CMK (cell line): ENCODE measurements around the gene MYCL.
"Not testable (repeated sequence)": the region's sequence is repeated elsewhere in the genome, so short reads cannot be mapped to it uniquely, and the experiment has no call there.

Experiments
- DNase-seq: peaks from one replicate; pipeline ENCODE4 v3.0.0-alpha.2; 2010; ENCODE audit warnings: low read depth

MYCL gene

GRCh38 chr1:39890273-39890672 is 11.4 kb downstream of the MYCL start:
- DNase-seq, result no peak

- DNase-seq, result no peak
Measured at GRCh38 chr1:39886757-39887231, 14.9 kb downstream of the MYCL start.

GRCh38 chr1:39885516-39885915 is 16.2 kb downstream of the MYCL start:
- no peak for DNase-seq

GRCh38 chr1:39882152-39882551 is 19.6 kb downstream of the MYCL start:
- DNase-seq, result no peak

- no peak for DNase-seq
Measured at GRCh38 chr1:39877980-39878956, 23.4 kb downstream of the MYCL start.

- no peak for DNase-seq
Measured at GRCh38 chr1:39877231-39877778, 24.4 kb downstream of the MYCL start.

- no peak for DNase-seq
Measured at GRCh38 chr1:39876144-39876543, 25.6 kb downstream of the MYCL start.

- DNase-seq, result no peak
Measured at GRCh38 chr1:39872698-39873097, 29.0 kb downstream of the MYCL start.

GRCh38 chr1:39871796-39872195 is 29.9 kb downstream of the MYCL start:
- DNase-seq, result no peak

GRCh38 chr1:39871043-39871442 is 30.7 kb downstream of the MYCL start:
- not testable (repeated sequence) for DNase-seq

GRCh38 chr1:39869538-39870112 is 32.1 kb downstream of the MYCL start:
- not testable (repeated sequence) for DNase-seq

GRCh38 chr1:39866767-39867166 is 35.0 kb downstream of the MYCL start:
- no peak for DNase-seq

- no peak for DNase-seq
Measured at GRCh38 chr1:39865762-39866161, 36.0 kb downstream of the MYCL start.

- no peak for DNase-seq
Measured at GRCh38 chr1:39863177-39863576, 38.5 kb downstream of the MYCL start.

GRCh38 chr1:39861003-39861402 is 40.7 kb downstream of the MYCL start:
- DNase-seq, result no peak

GRCh38 chr1:39859859-39860812 is 41.6 kb downstream of the MYCL start:
- no peak for DNase-seq

GRCh38 chr1:39858315-39858714 is 43.4 kb downstream of the MYCL start:
- no peak for DNase-seq

- DNase-seq, result no peak
Measured at GRCh38 chr1:39857126-39857878, 44.4 kb downstream of the MYCL start.

- DNase-seq, result no peak
Measured at GRCh38 chr1:39854738-39855137, 47.0 kb downstream of the MYCL start.

- no peak for DNase-seq
Measured at GRCh38 chr1:39854314-39854713, 47.4 kb downstream of the MYCL start.

- no peak for DNase-seq
Measured at GRCh38 chr1:39852876-39853275, 48.8 kb downstream of the MYCL start.
